SK-N-MC (cell line): ENCODE data around the gene SHISA8.

ENCODE experiments used
- DNase-seq: peaks from one replicate; pipeline ENCODE4 v3.0.0-alpha.2; 2011; ENCODE audit warnings: low read depth, low spot score
- H3K27ac ChIP-seq: fragments of 200-600 bp; sonication (generic); 2 replicates; pipeline ENCODE4 v1.5.1; 2016; ENCODE audit warnings: mixed run types
- H3K36me3 ChIP-seq: fragments of 200-600 bp; sonication (generic); 2 replicates; pipeline ENCODE4 v1.6.1; 2017; ENCODE audit warnings: antibody characterized with exemption, low read length, mixed read lengths; ENCODE audit not compliant: insufficient read depth
- H3K4me3 ChIP-seq: fragments of 200-600 bp; sonication (generic); 2 replicates; pipeline ENCODE4 v1.5.1; 2016
- H3K9ac ChIP-seq: fragments of 200-600 bp; sonication (generic); 2 replicates; pipeline ENCODE4 v1.8.0; 2017; ENCODE audit warnings: mixed run types, mixed read lengths; ENCODE audit not compliant: insufficient read length
- H3K9me3 ChIP-seq: fragments of 200-600 bp; sonication (generic); 2 replicates; pipeline ENCODE4 v1.6.1; 2017; ENCODE audit warnings: low read depth, mild to moderate bottlenecking, antibody characterized with exemption, low read length, moderate library complexity, mixed read lengths
- EZH2 ChIP-seq: fragments of 200-600 bp; sonication (generic); IDR thresholded peaks from one replicate; pipeline ENCODE4 v1.6.1; 2017; ENCODE audit warnings: antibody characterized with exemption
- FOXP2 ChIP-seq: optimal IDR thresholded peaks from 2 replicates; pipeline ENCODE3; 2011; ENCODE audit warnings: mild to moderate bottlenecking, moderate library complexity; ENCODE audit not compliant: insufficient read depth; ENCODE audit errors: extremely low read length, control extremely low read depth
- POLR2AphosphoS5 ChIP-seq: IDR thresholded peaks from 2 replicates; pipeline ENCODE4 v1.6.1; 2012; ENCODE audit warnings: mild to moderate bottlenecking, low read depth, low read length, borderline replicate concordance

SHISA8 gene

DNA sequence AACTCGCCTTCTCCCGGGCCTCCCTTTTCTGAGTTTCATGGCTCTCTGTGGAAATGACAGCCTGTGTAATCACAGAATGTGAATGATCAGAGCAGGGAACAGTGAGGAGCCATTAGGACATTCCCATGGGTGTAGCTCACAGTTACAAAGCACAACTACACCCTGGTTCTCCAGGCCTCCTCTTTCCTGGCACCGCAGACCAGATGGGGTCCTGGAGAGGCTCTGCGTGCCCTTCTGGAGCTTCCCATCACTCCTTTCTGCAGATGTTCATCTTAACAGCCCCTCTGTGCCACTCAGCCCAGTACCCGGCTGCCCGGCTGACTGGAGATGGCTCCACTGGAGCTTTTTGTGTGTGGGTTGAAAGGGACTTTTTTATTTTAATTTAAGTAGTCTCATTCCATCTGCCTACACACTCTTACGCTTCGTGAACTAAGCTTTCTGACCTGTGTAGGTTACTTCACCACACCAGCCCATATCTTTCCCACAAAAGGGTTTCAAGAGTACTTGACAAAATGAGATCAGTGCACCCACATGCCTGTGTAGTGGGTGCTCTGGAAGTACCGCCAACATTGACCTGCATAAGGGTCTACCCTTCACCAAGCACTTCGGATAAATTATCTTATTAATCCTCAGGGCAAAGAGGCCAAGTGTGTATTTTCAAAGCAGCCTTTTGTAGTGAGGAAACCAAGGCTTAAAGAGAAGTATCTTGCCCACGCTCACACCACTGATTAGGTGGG, 52.2 kb downstream of the SHISA8 start:
- no peak overlapping the region for H3K4me3 ChIP-seq
- H3K27ac ChIP-seq: peak overlapping the region; percentile 56; the same call in 1 of the 2 replicates
- TF ChIP-seq POLR2AphosphoS5 (no peak), EZH2 (no peak), FOXP2 (no peak)
- DNase-seq: no peak
- no peaks in the 10 kb centered on the region for H3K9me3 ChIP-seq
- no peak overlapping the region for H3K9ac ChIP-seq
- H3K36me3 ChIP-seq: peaks cover 36% of the 10 kb centered on the region

DNA sequence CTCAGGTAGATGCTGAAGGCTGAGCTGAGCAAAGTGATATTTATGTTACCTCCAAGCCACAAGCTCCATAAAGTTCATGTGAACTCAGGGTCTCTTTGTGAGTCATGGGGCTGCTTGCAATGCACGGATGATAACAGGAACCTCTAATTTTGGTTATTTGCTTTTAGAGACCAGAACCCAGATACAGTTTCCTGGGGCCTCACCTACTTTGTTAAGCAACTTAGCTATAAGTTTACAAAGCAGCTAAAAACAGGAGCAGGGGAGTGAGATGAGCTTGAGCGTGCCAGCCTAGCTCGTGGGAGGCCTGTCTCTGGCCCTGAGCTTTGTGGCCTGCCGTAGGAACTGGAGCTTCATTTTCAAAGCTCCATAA, 52.7 kb downstream of the SHISA8 start:
- H3K9ac ChIP-seq: no peak overlapping the region
- peak overlapping the region; percentile 56 for H3K27ac ChIP-seq
- no peak for DNase-seq
- TF ChIP-seq POLR2AphosphoS5: no peak
- TF ChIP-seq FOXP2: no peak
- TF ChIP-seq EZH2: no peak
- no peak overlapping the region for H3K4me3 ChIP-seq
- H3K9me3 ChIP-seq: no peaks in the 10 kb centered on the region
- H3K36me3 ChIP-seq: peaks cover 35% of the 10 kb centered on the region
